ENCODE data around the gene STUB1. TPM values are rescaled to one million over a fixed set of nuclear protein-coding genes. Genes with fewer than 3 reads are reported as not detected.

STUB1 gene
- total and polyA plus RNA-seq, 2 donors (not counting 1 experiment from before 2014, with no cell fraction given), result 94.3 to 116 TPM

DNA sequence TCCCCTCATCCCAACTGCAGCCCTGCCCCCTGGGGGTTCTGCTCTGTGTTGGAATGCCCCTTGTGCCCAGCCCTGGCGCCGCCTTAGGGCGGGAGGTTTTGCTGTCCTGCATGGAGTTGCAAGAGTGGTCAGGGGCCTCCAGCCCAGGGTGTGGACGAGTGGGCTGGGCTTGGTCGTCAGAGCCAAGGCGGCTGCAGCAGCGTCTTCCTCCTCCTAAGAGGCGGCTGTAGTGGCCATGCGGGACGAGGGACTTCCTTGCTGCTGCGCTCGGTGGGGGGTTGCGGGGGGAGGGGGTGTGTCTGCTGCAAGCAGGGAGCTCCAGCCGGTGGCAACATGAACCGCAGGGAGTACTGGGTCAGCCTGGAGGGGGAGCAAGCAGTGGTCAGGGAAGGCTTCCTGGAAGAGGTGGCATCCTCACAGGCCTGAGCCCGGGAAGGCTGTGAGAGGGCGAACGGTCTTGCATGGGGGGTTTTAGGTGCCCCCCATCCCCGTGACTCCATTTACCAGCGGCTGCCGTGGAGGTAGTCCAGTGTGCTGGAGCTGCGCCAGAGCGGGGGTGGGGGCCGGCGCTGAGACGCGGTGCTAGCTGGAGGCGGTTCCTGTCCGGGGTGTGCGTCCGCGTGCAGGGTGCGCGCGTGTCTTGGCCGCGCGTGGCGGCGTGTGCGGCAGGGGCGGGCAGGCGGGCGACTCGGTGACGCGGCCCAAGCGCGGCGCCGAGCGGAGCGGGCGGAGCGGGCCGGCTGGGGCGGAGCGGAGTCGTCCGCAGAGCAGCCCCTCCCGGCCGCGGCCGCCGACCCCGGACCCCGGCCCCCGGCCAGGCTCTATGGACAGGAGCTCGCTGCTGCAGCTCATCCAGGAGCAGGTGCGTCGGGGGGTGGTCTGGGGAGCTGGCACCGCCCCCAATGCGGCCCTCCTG, 5.0 kb upstream of the STUB1 start, which contains the start of gene RHBDL1:
RHBDL1 (plus strand) TSS at position 704 of the 916 bp plus-strand sequence; CDS start at position 824, 120 bp downstream.
- H3K27ac Mint-ChIP-seq, result no peak within 1 kb of the TSS

More for the DNA sequence above, 5.0 kb upstream of the STUB1 start, which contains the start of gene RHBDL1:
- Histone ChIP-seq H3K9ac (ENCODE audit: low read length) (no peak within 1 kb of the TSS), H3K27me3 (replicated peaks in 1 of 4; ENCODE audit: control extremely low read depth in 1 of 4, control insufficient read depth in 3 of 4, insufficient read depth in 4 of 4, low read length in 3 of 4) (peaks cover 0 to 25% (median 11%) of the 10 kb centered on the region in 4 experiments), H2AFZ (ENCODE audit: insufficient read depth, low read depth, low read length, poor library complexity, severe bottlenecking) (no peak within 1 kb of the TSS), H3K4me1 (ENCODE audit: control insufficient read depth in 2 of 2, insufficient read depth in 2 of 2, low read length in 2 of 2) (peaks cover 10 to 32% of the 10 kb centered on the region in 2 donors), H3K9me3 (ENCODE audit: control extremely low read depth in 1 of 3, control insufficient read depth in 2 of 3, insufficient read depth in 1 of 3, low read length in 2 of 3) (peaks cover 0 to 7% (median 0%) of the 10 kb centered on the region in 3 donors), H3K4me3 (ENCODE audit: control extremely low read depth in 1 of 5, extremely low read depth in 1 of 5, insufficient read depth in 1 of 5, low read depth in 2 of 5, low read length in 4 of 5) (no peak within 1 kb of the TSS), H3K4me2 (replicated peaks; ENCODE audit: low read depth, low read length, poor library complexity, severe bottlenecking) (peak within 1 kb of the TSS; percentile 63), H3K36me3 (replicated peaks in 1 of 2; ENCODE audit: control extremely low read depth in 1 of 2, control insufficient read depth in 1 of 2, extremely low read depth in 1 of 2, insufficient read depth in 2 of 2, low read length in 1 of 2) (peaks cover 0 to 25% of the 10 kb centered on the region in 2 experiments), H3K27ac (ENCODE audit: low read length in 2 of 2) (no peak within 1 kb of the TSS), H4K20me1 (ENCODE audit: control insufficient read depth, insufficient read depth, low read length, poor library complexity, severe bottlenecking) (peaks cover 17% of the 10 kb centered on the region), H3K79me2 (ENCODE audit: control insufficient read depth, insufficient read depth, low read length) (no peaks in the 10 kb centered on the region)
- H3K27me3 Mint-ChIP-seq, result peaks cover 6% of the 10 kb centered on the region
- POLR2A ChIA-PET, result interaction anchor here (0.6 kb wide), 1 partner anchor 81 kb away, joined by 4 read pairs; no protein-coding TSS in a partner anchor
- DNase-seq (no peak), ATAC-seq (ENCODE audit: low read depth) (no peak)
- H3K4me1 Mint-ChIP-seq, result peaks cover 23% of the 10 kb centered on the region
- TF ChIP-seq EZH2 (IDR thresholded peaks at IDR 0.05; ENCODE audit: borderline replicate concordance, insufficient read depth, low read depth, low read length, poor library complexity, severe bottlenecking), result no peak
- TF ChIP-seq, protein P1, sequence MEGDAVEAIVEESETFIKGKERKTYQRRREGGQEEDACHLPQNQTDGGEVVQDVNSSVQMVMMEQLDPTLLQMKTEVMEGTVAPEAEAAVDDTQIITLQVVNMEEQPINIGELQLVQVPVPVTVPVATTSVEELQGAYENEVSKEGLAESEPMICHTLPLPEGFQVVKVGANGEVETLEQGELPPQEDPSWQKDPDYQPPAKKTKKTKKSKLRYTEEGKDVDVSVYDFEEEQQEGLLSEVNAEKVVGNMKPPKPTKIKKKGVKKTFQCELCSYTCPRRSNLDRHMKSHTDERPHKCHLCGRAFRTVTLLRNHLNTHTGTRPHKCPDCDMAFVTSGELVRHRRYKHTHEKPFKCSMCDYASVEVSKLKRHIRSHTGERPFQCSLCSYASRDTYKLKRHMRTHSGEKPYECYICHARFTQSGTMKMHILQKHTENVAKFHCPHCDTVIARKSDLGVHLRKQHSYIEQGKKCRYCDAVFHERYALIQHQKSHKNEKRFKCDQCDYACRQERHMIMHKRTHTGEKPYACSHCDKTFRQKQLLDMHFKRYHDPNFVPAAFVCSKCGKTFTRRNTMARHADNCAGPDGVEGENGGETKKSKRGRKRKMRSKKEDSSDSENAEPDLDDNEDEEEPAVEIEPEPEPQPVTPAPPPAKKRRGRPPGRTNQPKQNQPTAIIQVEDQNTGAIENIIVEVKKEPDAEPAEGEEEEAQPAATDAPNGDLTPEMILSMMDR (IDR thresholded peaks at IDR 0.05), result no peak
- peak within 1 kb of the TSS; percentile 41 for H3K4me3 Mint-ChIP-seq
- WGBS (ENCODE audit: insufficient coverage), result 13% methylated on average over 72 of the region's 73 CpGs
- CTCF ChIA-PET, result no interaction called here
- intact Hi-C loops (cut with micrococcal nuclease), result loop anchor here (5.0 kb wide), 1 partner anchor 1002 kb away; the partner anchor contains the start of gene JPT2
- H3K9me3 Mint-ChIP-seq (ENCODE audit: insufficient read depth), result no peaks in the 10 kb centered on the region

Measured in B cell (primary cell).